NCI-H82 (cell line): ENCODE data around the gene LMCD1.

ENCODE experiments used
- DNase-seq: peaks from one replicate; lab custom pipeline; 2025; lab: John Stamatoyannopoulos, UW

The LMCD1 gene

GRCh38 chr3:8536096-8537056, 34.8 kb downstream of the LMCD1 start:
- DNase-seq = no peak

GRCh38 chr3:8537440-8537839, 35.8 kb downstream of the LMCD1 start:
- no peak for DNase-seq

DNA sequence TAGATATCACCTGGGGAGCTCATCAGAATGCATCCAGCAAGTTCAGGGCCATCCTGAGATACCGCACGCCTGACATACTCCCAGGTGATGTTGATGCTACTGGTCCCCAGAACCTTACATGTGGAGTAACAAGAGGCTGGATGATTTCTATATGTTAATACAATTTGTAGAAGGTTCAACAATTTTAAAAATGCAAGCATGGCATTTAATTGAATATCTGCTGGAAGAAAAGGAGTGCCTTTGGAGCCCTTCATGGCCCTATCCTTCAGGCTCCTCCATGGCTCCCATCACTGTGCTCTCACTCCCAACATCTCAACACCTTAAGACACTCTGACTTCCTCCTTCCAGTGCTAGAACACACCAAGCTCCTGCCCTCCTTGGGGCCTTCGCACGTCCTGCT, 36.6 kb downstream of the LMCD1 start:
- DNase-seq = no peak

GRCh38 chr3:8538913-8539312, 37.3 kb downstream of the LMCD1 start:
- no peak for DNase-seq

DNA sequence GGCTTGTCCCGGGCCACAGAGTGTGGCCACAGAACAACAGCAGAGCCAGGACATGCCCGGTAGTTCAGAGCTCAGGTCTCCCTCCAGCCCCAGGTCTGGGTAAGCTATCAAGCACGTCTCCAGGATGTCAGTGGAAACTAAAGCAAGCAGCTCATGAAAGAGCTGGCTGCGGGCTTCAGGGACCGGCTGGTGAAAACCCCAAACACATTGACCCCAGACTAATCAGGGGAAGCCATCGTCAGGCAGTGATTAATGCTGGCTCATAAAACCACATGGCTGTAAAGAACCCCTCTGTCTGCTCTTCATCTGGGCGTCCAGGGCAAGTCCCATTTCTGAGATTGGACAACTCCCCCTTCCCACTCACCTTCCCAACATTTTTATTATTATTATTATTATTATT, 37.8 kb downstream of the LMCD1 start:
- no peak for DNase-seq

DNA sequence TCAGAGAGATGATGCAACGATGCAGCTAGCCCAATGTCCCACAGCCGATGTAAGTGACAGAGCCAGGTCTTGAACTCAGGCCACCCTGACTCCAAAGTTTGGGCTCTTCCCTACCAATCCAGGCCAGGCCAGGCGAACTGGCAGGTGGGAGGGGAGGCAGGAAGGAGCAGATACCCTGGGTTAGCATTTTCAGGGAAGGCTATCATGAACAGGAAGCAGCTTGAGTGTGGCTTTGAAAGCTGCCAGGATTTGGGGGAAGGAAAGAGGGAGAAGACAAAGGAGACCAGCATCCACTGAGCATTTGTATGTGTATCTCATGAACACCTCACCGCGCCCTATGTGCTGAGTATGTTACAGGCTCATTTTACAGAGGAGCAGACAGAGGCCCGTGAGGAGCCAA, 38.8 kb downstream of the LMCD1 start:
- DNase-seq = no peak

DNA sequence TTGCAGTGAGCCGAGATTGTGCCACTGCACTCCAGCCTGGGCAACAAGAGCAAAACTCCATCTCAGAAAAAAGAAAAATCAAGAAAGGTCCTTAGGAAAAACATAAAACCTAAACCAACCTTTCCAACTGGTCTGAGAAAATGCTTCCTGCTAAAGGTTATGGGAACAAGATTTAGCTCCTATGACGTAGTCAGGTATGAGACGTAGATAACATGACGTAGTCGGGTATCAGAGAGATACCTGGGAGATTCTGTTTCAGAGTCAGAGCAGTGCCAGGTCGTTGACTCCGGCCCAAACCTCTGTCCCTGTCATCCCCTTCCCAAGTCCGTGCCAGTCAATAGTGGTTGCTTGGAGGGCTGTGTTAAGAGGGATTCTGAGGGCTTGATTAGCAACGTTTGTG, 39.9 kb downstream of the LMCD1 start:
- DNase-seq = no peak

DNA sequence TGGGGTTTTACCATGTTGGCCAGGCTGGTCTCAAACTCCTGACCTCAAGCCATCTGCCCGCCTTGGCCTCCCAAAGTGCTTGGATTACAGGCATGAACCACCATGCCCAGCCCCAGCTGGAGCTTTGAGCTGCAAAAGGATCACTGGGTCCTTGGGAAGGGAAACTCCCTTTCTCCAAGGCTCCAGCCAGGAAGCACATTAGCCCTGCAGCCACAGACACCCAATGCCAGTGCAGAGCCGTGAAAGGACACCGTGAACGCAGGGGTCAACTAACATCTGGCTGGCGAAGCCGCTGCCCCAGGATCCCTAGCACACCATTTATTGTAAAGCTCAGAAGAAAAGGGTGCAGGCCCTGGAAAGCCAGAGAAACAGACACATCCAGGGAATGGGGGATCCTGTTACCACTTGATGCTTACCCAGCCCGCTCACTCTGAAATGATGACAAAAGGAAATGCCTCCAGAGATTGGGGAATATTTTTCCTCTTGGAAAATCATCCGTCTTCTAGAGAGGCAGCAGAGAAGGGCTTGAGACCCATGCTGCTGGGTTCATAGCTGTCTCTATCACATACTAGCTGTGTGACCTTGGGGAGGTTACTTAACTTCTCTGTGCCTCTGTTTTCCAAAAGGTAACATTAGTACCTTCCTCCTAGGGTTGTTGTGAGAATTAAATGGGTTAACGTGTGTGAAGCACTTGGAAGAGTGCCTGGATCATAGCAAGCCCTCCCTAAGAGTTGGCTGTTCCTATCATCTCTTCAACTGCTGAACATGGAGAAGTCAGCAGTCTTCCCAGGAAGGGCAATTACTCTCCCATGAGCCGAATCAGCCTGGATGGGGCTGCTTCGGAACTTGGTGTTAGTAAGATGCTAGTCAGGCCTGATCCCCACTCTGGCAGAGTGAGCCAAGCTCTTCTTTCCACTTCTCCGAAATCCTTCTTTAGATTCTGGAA, 40.8 kb downstream of the LMCD1 start:
- no peak for DNase-seq

GRCh38 chr3:8546609-8547008, 45.0 kb downstream of the LMCD1 start:
- no peak for DNase-seq

- DNase-seq = no peak
Observed at GRCh38 chr3:8548502-8549275, 47.1 kb downstream of the LMCD1 start.

- DNase-seq = no peak
Observed at GRCh38 chr3:8549354-8549753, 47.7 kb downstream of the LMCD1 start.

GRCh38 chr3:8550611-8551010, 49.0 kb downstream of the LMCD1 start:
- no peak for DNase-seq

GRCh38 chr3:8552223-8552762, 50.7 kb downstream of the LMCD1 start:
- no peak for DNase-seq

GRCh38 chr3:8553405-8553804, 51.8 kb downstream of the LMCD1 start:
- no peak for DNase-seq

- no peak for DNase-seq
Observed at GRCh38 chr3:8554696-8555095, 53.1 kb downstream of the LMCD1 start.

DNA sequence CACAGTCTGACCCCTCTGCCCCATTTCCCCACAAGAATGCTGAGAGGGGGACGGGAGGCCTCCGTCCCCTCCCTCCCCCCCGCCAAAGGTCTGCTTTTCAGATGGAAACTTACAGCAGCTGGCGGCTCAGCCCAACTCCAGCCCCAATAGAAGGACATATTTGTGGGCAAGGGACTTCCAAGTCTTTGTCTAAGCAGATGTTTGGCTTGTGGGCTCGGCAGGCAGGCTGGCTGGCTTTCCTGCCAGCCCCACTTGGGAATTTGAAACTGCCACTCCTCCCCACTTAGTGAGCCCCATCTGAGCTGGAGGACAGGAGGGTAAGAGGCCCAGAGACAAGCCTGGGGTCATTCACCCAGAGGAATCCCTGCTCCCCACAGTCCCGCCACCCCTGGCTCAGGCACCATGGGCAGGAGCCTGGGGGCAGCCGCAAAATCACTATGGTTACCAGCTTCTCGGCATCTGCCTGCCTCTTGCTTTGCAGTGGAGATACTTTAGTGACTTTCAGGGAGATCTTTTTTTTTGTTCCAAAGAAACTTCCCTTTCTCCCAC, 53.6 kb downstream of the LMCD1 start:
- DNase-seq = no peak

DNA sequence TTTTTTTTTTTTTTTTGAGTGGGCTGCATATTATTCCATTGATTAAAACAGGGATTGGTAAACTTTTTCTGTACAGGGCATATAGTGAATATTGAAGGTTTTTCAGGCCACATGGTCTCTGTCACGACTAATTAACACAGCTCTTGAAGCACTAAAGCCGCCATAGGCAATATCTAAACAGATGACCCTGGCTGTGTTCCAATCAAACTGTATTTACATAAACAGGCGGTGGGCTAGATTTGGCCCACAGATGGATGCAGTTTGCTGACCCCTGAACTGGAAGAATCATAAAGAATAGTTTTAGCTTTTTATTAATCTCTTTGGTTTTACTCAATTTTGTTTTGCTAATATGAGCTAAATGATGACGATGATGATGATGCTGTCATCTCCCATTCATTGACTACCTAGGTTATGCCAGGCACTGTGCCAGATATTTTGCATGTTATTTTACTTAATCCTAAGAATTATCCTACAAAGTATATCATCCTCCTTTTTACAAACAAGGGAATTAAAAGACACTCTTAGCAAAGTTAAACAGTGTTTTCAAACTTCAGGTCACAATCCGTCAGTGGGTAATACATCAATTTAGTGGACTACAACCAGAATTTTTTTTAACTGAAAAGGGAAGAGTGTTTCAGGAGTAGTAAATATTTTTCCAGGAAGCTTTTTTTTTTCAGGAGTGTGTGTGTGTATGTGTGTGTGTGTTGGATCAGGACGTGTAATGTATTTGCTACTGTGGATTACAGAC, 54.3 kb downstream of the LMCD1 start:
- DNase-seq = peak; percentile 11

GRCh38 chr3:8556473-8556869, 54.8 kb downstream of the LMCD1 start:
- no peak for DNase-seq

GRCh38 chr3:8557298-8557697, 55.7 kb downstream of the LMCD1 start:
- DNase-seq = no peak

- DNase-seq = no peak
Observed at GRCh38 chr3:8558645-8559044, 57.0 kb downstream of the LMCD1 start.

DNA sequence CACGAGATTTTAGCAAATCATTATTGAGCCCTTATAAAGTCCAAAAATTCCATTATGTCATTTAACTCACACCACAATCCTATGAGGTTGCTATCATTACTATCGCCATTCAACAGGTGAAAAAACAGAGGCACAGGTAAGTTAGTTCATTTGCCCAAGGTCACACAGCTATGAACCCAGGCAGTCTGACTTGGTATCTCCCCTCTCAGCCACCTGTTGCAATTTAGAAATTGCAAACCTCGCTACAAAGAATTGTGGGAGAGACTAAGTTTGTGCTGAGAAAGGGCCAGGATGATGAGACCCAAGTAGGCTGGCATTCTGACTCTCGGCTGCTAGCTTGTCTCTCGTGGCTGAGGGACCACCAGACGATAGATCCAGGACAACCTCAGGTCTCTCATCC, 57.7 kb downstream of the LMCD1 start:
- DNase-seq = no peak
